Measurements from ENCODE around the gene CDC42SE1. TPM values are rescaled to one million over a fixed set of nuclear protein-coding genes. Genes with fewer than 3 reads are reported as not detected.
A peak's percentile ranks its signal among the peaks of the same experiment; 100 is the strongest.

The CDC42SE1 gene
- total RNA-seq, 1 experiment from 2014 or later: 76.3 TPM

DNA sequence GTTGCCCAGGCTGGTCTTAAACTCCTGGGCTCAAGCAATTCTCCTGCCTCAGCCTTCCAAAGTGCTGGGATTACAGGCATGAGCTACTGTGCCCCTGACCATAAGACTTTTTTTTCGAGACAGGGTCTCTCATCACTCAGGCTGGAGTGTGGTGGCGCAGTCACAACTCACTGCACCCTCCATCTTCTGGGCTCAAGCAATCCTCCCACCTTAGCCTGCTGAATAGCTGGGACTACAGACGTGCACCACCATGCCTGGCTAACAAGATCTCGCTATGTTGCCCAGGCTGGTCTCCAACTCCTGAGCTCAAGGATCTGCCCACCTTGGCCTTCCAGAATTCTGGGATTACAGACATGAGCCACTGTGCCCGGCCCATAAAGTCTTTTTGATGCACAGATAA is 10.0 kb downstream of the CDC42SE1 start:
- peaks cover 28% of the 10 kb centered on the region for H3K36me3 Mint-ChIP-seq
- H3K9me3 Mint-ChIP-seq: no peaks in the 10 kb centered on the region
- ATAC-seq (no peak), DNase-seq (ENCODE audit: low spot score) (no peak)
- no peaks in the 10 kb centered on the region for H3K27me3 Mint-ChIP-seq (ENCODE audit: low read depth)
- no peak overlapping the region for H3K27ac Mint-ChIP-seq
- peak overlapping the region; percentile 96 for H3K4me3 Mint-ChIP-seq
- ChIA-PET POLR2A (interaction anchor here (0.7 to 1.5 kb wide), 2 partner anchors 58 to 82 kb away, joined by 3 read pairs; no protein-coding TSS in a partner anchor), CTCF (interaction anchor here (0.6 to 3.7 kb wide), 5 partner anchors 11 to 252 kb away, joined by 3 to 43 read pairs (median 4); partner anchors contain the start of genes CDC42SE1, MINDY1 and MLLT11)
- TF ChIP-seq FOXP4 (CRISPR knock-in tag; IDR thresholded peaks at IDR 0.05) (no peak), ZNF121 (CRISPR knock-in tag; IDR thresholded peaks at IDR 0.05) (peak; percentile 92)
- H3K4me1 Mint-ChIP-seq: peaks cover 17% of the 10 kb centered on the region

DNA sequence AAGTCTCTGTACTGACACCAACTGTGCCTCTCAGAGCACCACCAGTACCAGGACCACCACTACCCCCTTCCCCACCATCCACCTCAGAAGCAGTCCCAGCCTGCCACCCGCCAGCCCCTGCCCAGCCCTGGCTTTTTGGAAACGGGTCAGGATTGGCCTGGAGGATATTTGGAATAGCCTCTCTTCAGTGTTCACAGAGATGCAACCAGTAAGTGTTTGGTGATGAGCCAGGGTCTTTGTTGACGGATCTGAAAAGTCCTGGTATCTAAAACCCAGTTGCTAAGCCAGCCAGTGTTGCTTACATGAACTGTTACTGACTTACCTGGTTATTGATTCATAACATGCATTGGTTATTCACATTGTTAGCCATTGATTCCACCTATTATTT is 10.8 kb downstream of the CDC42SE1 start:
- DNase-seq (ENCODE audit: low spot score): no peak
- CTCF ChIA-PET: interaction anchor here (0.6 to 3.7 kb wide), 24 partner anchors 10 to 419 kb away, joined by 3 to 43 read pairs (median 5); partner anchors contain the start of genes BNIPL, CDC42SE1, ENSA and GABPB2
- Mint-ChIP-seq H3K36me3 (peaks cover 19% of the 10 kb centered on the region), H3K27me3 (ENCODE audit: low read depth) (no peaks in the 10 kb centered on the region), H3K4me1 (peaks cover 17% of the 10 kb centered on the region), H3K4me3 (peak overlapping the region; percentile 96), H3K27ac (no peak overlapping the region), H3K9me3 (no peaks in the 10 kb centered on the region)
- ATAC-seq: peak; percentile 91
- POLR2A ChIA-PET: interaction anchor here (0.8 to 1.6 kb wide), 6 partner anchors 12 to 141 kb away, joined by 3 to 6 read pairs (median 4); partner anchors contain the start of genes BNIPL, MLLT11 and VPS72
- TF ChIP-seq RELA (CRISPR knock-in tag; IDR thresholded peaks at IDR 0.05; ENCODE audit: borderline replicate concordance) (no peak), ZNF396 (CRISPR knock-in tag; IDR thresholded peaks at IDR 0.05; ENCODE audit: borderline replicate concordance) (no peak), ESRRA (CRISPR knock-in tag; IDR thresholded peaks at IDR 0.05; ENCODE audit: borderline replicate concordance) (no peak), TEAD1 (CRISPR knock-in tag; IDR thresholded peaks at IDR 0.05) (no peak), FOXP4 (CRISPR knock-in tag; IDR thresholded peaks at IDR 0.05) (no peak), ZNF416 (CRISPR knock-in tag; IDR thresholded peaks at IDR 0.05) (no peak), ELF4 (CRISPR knock-in tag; IDR thresholded peaks at IDR 0.05; ENCODE audit: low read depth) (no peak), MAX (CRISPR knock-in tag; IDR thresholded peaks at IDR 0.05) (0 out of 2 replicates have a peak, but pooled peaks have one; percentile 8), ZNF281 (CRISPR knock-in tag; IDR thresholded peaks at IDR 0.05) (no peak)
- TF ChIP-seq, protein P1, sequence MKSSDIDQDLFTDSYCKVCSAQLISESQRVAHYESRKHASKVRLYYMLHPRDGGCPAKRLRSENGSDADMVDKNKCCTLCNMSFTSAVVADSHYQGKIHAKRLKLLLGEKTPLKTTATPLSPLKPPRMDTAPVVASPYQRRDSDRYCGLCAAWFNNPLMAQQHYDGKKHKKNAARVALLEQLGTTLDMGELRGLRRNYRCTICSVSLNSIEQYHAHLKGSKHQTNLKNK (CRISPR knock-in tag; IDR thresholded peaks at IDR 0.05): no peak
- TF ChIP-seq, protein P2, sequence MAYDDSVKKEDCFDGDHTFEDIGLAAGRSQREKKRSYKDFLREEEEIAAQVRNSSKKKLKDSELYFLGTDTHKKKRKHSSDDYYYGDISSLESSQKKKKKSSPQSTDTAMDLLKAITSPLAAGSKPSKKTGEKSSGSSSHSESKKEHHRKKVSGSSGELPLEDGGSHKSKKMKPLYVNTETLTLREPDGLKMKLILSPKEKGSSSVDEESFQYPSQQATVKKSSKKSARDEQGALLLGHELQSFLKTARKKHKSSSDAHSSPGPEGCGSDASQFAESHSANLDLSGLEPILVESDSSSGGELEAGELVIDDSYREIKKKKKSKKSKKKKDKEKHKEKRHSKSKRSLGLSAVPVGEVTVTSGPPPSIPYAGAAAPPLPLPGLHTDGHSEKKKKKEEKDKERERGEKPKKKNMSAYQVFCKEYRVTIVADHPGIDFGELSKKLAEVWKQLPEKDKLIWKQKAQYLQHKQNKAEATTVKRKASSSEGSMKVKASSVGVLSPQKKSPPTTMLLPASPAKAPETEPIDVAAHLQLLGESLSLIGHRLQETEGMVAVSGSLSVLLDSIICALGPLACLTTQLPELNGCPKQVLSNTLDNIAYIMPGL (CRISPR knock-in tag; IDR thresholded peaks at IDR 0.05): 0 out of 2 replicates have a peak, but pooled peaks have one; percentile 6

Data from WTC11 (cell line).